HepG2 (cell line): ENCODE data around the gene IL1RL1. TPM values are rescaled to one million over a fixed set of nuclear protein-coding genes. Genes with fewer than 3 reads are reported as not detected.

Source experiments
- ATAC-seq: fragments of 200-7000 bp; cut with Tn5 transposase; 3 replicates; pipeline ENCODE4 v1.9.1; 2020; ENCODE audit warnings: mild to moderate bottlenecking, moderate library complexity
- BruUV-seq: library from RNA; stranded (reverse); fragments of 400-500 nt; replicated peaks from 2 replicates; lab custom pipeline; 2021; lab: Mats Ljungman, UMichigan
- CTCF ChIA-PET: fragments of 300-600 bp; formaldehyde crosslinking; extraction: SDS; loops from one replicate; lab custom pipeline; 2021; ENCODE audit warnings: low total read pairs, inconsistent platforms, low intra/inter-chr PET ratio; lab: Yijun Ruan, JAX
- POLR2A ChIA-PET: fragments of 350-600 bp; sonication (Branson Sonifier 250); formaldehyde crosslinking; loops from one replicate; lab custom pipeline; 2020; ENCODE audit warnings: antibody characterized with exemption, inconsistent platforms; lab: Yijun Ruan, JAX
- DNase-seq: peaks from one replicate; pipeline ENCODE4 v3.0.0-alpha.2; 2015; ENCODE audit warnings: low spot score
- FAIRE-seq: peaks from 3 replicates; lab custom pipeline; 2011; peaks lifted over from hg19 to GRCh38; lab: Jason Lieb, UNC
- H2AFZ ChIP-seq: one replicate; pipeline ENCODE4 v1.6.1; 2011; ENCODE audit warnings: low read length, inconsistent platforms
- H3K27ac ChIP-seq: fragments of 300-600 bp; 3 replicates; pipeline ENCODE4 v1.8.0; 2011; ENCODE audit warnings: mixed run types, mild to moderate bottlenecking, mixed read lengths, low read length, inconsistent platforms; ENCODE audit not compliant: insufficient read depth; ENCODE audit errors: extremely low read length
- H3K27me3 ChIP-seq, 2 experiments: fragments of 200-600 bp in 1 of 2; 2 replicates in 1 of 2; 3 replicates in 1 of 2; pipeline versions ENCODE4 v1.6.0 to v1.8.0; 2011; ENCODE audit warnings: low read length in 2 of 2, mild to moderate bottlenecking in 2 of 2, moderate library complexity in 2 of 2, inconsistent platforms in 1 of 2; ENCODE audit not compliant: insufficient read depth in 2 of 2, control insufficient read depth in 1 of 2
- H3K36me3 ChIP-seq, 2 experiments: fragments of 200-600 bp in 1 of 2; replicated peaks in 1 of 2; 2 replicates in 1 of 2; 3 replicates in 1 of 2; pipeline versions ENCODE4 v1.5.1 to v1.8.0; 2011; ENCODE audit warnings: low read length in 2 of 2, inconsistent platforms in 1 of 2; ENCODE audit not compliant: insufficient read depth in 2 of 2, control insufficient read depth in 1 of 2
- H3K4me1 ChIP-seq: 2 replicates; pipeline ENCODE4 v1.5.1; 2012; ENCODE audit warnings: low read length, inconsistent platforms; ENCODE audit not compliant: insufficient read depth
- H3K4me2 ChIP-seq: 2 replicates; pipeline ENCODE4 v1.6.0; 2011; ENCODE audit warnings: low read depth, low read length, inconsistent platforms
- H3K4me3 ChIP-seq, 3 experiments: fragments of 200-600 bp in 1 of 3; sonication (generic), shearing (Covaris generic) in 1 of 3; replicated peaks in 1 of 3; 2 replicates each; pipeline ENCODE4 v1.5.1; 2011 to 2016; ENCODE audit warnings: low read length in 3 of 3, inconsistent platforms in 2 of 3, low read depth in 2 of 3, mild to moderate bottlenecking in 2 of 3, control low read depth in 1 of 3, mixed read lengths in 1 of 3; ENCODE audit not compliant: insufficient read depth in 1 of 3
- H3K79me2 ChIP-seq: one replicate; pipeline ENCODE4 v1.6.1; 2011; ENCODE audit warnings: low read length, inconsistent platforms; ENCODE audit not compliant: insufficient read depth
- H3K9ac ChIP-seq: 2 replicates; pipeline ENCODE4 v1.6.0; 2011; ENCODE audit warnings: mild to moderate bottlenecking, low read depth, low read length, inconsistent platforms; ENCODE audit not compliant: insufficient read depth
- H3K9me3 ChIP-seq: 2 replicates; pipeline ENCODE4 v1.5.1; 2012; ENCODE audit warnings: mild to moderate bottlenecking, low read length
- H4K20me1 ChIP-seq: 2 replicates; pipeline ENCODE4 v1.6.0; 2011; ENCODE audit warnings: inconsistent platforms, mild to moderate bottlenecking, low read length, moderate library complexity; ENCODE audit not compliant: insufficient read depth
- ATF7 ChIP-seq, 2 experiments: fragments of 450-650 bp in 1 of 2; sonication (generic) in 1 of 2; formaldehyde crosslinking in 1 of 2; IDR thresholded peaks; 2 replicates each; pipeline versions ENCODE4 v1.4.0 to v1.6.1; 2016 to 2020; ENCODE audit warnings: antibody characterized with exemption in 1 of 2, mild to moderate bottlenecking in 1 of 2, missing genetic modification reagents in 1 of 2
- CREB1 ChIP-seq, 2 experiments: fragments of 450-650 bp in 1 of 2; IDR thresholded peaks; 2 replicates each; pipeline ENCODE4 v1.6.1; 2016 to 2017; ENCODE audit warnings: control low read depth in 1 of 2, mild to moderate bottlenecking in 1 of 2, missing compliant biosample characterization in 1 of 2, missing genetic modification characterization in 1 of 2
- WGBS: methylation state at CpG from one replicate; pipeline ENCODE4 v1.1.6; 2017; ENCODE audit warnings: low lambda C conversion rate; 5-methylcytosine and 5-hydroxymethylcytosine counted together
- in situ Hi-C: cut with HindIII; loops from 2 replicates; pipeline ENCODE4 v1.10.0; 2017; ENCODE audit warnings: low pct_unique_long_range_greater_than_20kb; ENCODE audit not compliant: extremely low pct_ligation_motif_present
- intact Hi-C: fragments of 100-400 bp; cut with micrococcal nuclease; formaldehyde crosslinking; loops from one replicate; pipeline ENCODE4 v1.10.0; 2022; ENCODE audit not compliant: unreplicated experiment
- polyA plus RNA-seq, 8 experiments: library from polyadenylated mRNA; depleted of rRNA in 3 of 8; stranded (reverse) in 7 of 8; unstranded in 1 of 8; fragments of >200 nt; fragmentation: Illumina TruSeq in 4 of 8; extraction: Trizol in 4 of 8; gene quantifications; 2 replicates each; pipeline versions ENCODE4 v1.2.1 to v1.2.3, GENCODE V29; 2011 to 2016; ENCODE audit warnings: low read depth in 4 of 8, missing spikeins in 1 of 8, mixed read lengths in 1 of 8; ENCODE audit not compliant: insufficient read depth in 1 of 8
- total RNA-seq, 5 experiments: library from RNA; depleted of rRNA; stranded (reverse); fragments of >200 nt; fragmentation: Illumina TruSeq; extraction: Trizol; gene quantifications; 2 replicates each; pipeline ENCODE4 v1.2.3, GENCODE V29; 2016; ENCODE audit warnings: low read depth in 1 of 5
- TF ChIP-seq, protein P1 (sequence below): sonication (generic); formaldehyde crosslinking; IDR thresholded peaks from 2 replicates; pipeline ENCODE4 v1.8.0; 2022; ENCODE audit warnings: missing genetic modification reagents, mild to moderate bottlenecking, moderate library complexity, borderline replicate concordance

Gene IL1RL1
- total and polyA plus RNA-seq, 2 of the 13 experiments (the other 11 are each of a cell fraction or from before 2014, with no cell fraction given): 0.02 to 0.03 TPM

DNA sequence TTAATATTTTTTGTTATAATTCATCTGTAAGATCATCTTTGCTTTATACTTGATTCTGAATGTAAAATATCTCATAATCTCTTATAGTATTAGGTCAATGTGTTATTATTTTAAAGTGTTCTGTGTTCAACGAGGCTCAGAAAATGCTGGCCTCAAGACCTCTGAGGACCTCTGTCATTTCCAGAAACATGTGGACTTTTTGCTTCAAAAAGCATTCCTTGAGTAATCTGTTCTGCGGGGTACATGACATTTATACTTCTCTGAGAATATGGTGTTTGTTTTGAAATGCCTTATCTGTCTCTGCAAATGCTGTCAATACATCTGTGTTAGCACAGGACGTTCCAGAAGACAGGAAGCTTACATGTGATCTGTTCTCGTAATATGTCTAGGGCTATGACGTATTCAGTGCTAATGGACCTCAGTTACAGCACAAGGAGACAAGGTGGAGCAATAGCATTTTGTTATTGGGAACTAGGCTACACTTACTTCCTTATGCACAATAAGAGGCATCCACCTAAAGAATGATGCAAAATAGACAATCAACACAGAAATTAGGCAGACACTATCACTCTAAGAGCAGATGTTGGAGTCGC, 37.6 kb upstream of the IL1RL1 start:
- CTCF ChIA-PET: no interaction called here
- Histone ChIP-seq H3K4me3 (no peak overlapping the region), H3K4me1 (no peaks in the 10 kb centered on the region), H2AFZ (no peak overlapping the region), H3K9ac (no peak overlapping the region), H3K27me3 (peaks cover 0 to 10% of the 10 kb centered on the region in 2 experiments; a peak in 2 of 5 replicates), H3K4me2 (no peak overlapping the region), H3K79me2 (no peaks in the 10 kb centered on the region)
- 12% methylated on average over 6 of the region's 6 CpGs for WGBS
- BruUV-seq: no TSS peak
- intact Hi-C loops: no loop called here
- ATAC-seq (no peak), DNase-seq (no peak)
- POLR2A ChIA-PET: no interaction called here
- TF ChIP-seq CREB1 (IDR thresholded peaks at IDR 0.05): peak; percentile 75
- TF ChIP-seq CREB1 (CRISPR knock-in tag; IDR thresholded peaks at IDR 0.05): no peak
- 0 out of 2 replicates have a peak, but pooled peaks have one; percentile 18 for TF ChIP-seq ATF7 (IDR thresholded peaks at IDR 0.05)
- no peak for TF ChIP-seq ATF7 (CRISPR knock-in tag; IDR thresholded peaks at IDR 0.05)
- TF ChIP-seq, protein P1, sequence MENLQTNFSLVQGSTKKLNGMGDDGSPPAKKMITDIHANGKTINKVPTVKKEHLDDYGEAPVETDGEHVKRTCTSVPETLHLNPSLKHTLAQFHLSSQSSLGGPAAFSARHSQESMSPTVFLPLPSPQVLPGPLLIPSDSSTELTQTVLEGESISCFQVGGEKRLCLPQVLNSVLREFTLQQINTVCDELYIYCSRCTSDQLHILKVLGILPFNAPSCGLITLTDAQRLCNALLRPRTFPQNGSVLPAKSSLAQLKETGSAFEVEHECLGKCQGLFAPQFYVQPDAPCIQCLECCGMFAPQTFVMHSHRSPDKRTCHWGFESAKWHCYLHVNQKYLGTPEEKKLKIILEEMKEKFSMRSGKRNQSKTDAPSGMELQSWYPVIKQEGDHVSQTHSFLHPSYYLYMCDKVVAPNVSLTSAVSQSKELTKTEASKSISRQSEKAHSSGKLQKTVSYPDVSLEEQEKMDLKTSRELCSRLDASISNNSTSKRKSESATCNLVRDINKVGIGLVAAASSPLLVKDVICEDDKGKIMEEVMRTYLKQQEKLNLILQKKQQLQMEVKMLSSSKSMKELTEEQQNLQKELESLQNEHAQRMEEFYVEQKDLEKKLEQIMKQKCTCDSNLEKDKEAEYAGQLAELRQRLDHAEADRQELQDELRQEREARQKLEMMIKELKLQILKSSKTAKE (CRISPR knock-in tag): no peak
- TF ChIP-seq, all 625 proteins: peak for 2
- Histone ChIP-seq H3K27ac (no peak overlapping the region), H3K36me3 (no peaks in the 10 kb centered on the region), H4K20me1 (no peaks in the 10 kb centered on the region), H3K9me3 (no peaks in the 10 kb centered on the region)
- no peak for FAIRE-seq
- in situ Hi-C loops: no loop called here
